ENCODE data around the gene CXCL1. TPM values are rescaled to one million over a fixed set of nuclear protein-coding genes. Genes with fewer than 3 reads are reported as not detected.

Gene CXCL1
- total RNA-seq, 1 experiment from 2014 or later = 0.45 TPM

- Histone ChIP-seq H3K36me3 (ENCODE audit: insufficient read depth, low read length, poor library complexity, severe bottlenecking) (no peaks in the 10 kb centered on the region), H3K4me1 (ENCODE audit: insufficient read depth, low read length, poor library complexity, severe bottlenecking) (no peaks in the 10 kb centered on the region), H3K27me3 (replicated peaks; ENCODE audit: insufficient read depth, low read depth, low read length, poor library complexity) (no peaks in the 10 kb centered on the region), H3K4me3 (ENCODE audit: low read depth, low read length, poor library complexity, severe bottlenecking) (no peak overlapping the region), H3K27ac (ENCODE audit: low read depth, low read length, poor library complexity, severe bottlenecking) (no peak overlapping the region), H3K9me3 (ENCODE audit: low read depth, low read length, poor library complexity, severe bottlenecking) (no peaks in the 10 kb centered on the region)
- intact Hi-C loops (cut with micrococcal nuclease; ENCODE audit: unreplicated experiment) = no loop called here
- CTCF ChIA-PET = no interaction called here
- no peak for TF ChIP-seq EZH2 (IDR thresholded peaks at IDR 0.05; ENCODE audit: borderline replicate concordance, low read depth, low read length, poor library complexity, severe bottlenecking)
- TF ChIP-seq CTCF (conservative IDR thresholded peaks at IDR 0.05; ENCODE audit: low read depth, low read length) = no peak
- BruUV-seq (replicated peaks) = no TSS peak
- POLR2A ChIA-PET (ENCODE audit: low non-redundant PET) = no interaction called here
- no peak for DNase-seq (ENCODE audit: low spot score)
Measured at GRCh38 chr4:73822812-73823504, 46.2 kb upstream of the CXCL1 start.

- no peak overlapping the region for H3K27ac ChIP-seq (ENCODE audit: low read depth, low read length, poor library complexity, severe bottlenecking)
- POLR2A ChIA-PET (ENCODE audit: low non-redundant PET) = no interaction called here
- no peaks in the 10 kb centered on the region for H3K27me3 ChIP-seq (replicated peaks; ENCODE audit: insufficient read depth, low read depth, low read length, poor library complexity)
- CTCF ChIA-PET = no interaction called here
- intact Hi-C loops (cut with micrococcal nuclease; ENCODE audit: unreplicated experiment) = no loop called here
- DNase-seq (ENCODE audit: low spot score) = no peak
- H3K36me3 ChIP-seq (ENCODE audit: insufficient read depth, low read length, poor library complexity, severe bottlenecking) = no peaks in the 10 kb centered on the region
- no peak overlapping the region for H3K4me3 ChIP-seq (ENCODE audit: low read depth, low read length, poor library complexity, severe bottlenecking)
- BruUV-seq (replicated peaks) = no TSS peak
- no peaks in the 10 kb centered on the region for H3K9me3 ChIP-seq (ENCODE audit: low read depth, low read length, poor library complexity, severe bottlenecking)
- TF ChIP-seq CTCF (conservative IDR thresholded peaks at IDR 0.05; ENCODE audit: low read depth, low read length) = no peak
- no peaks in the 10 kb centered on the region for H3K4me1 ChIP-seq (ENCODE audit: insufficient read depth, low read length, poor library complexity, severe bottlenecking)
Measured at GRCh38 chr4:73823760-73824159, 45.4 kb upstream of the CXCL1 start.

- BruUV-seq (replicated peaks) = no TSS peak
- H3K4me1 ChIP-seq (ENCODE audit: insufficient read depth, low read length, poor library complexity, severe bottlenecking) = no peaks in the 10 kb centered on the region
- ChIA-PET POLR2A (ENCODE audit: low non-redundant PET) (no interaction called here), CTCF (no interaction called here)
- H3K9me3 ChIP-seq (ENCODE audit: low read depth, low read length, poor library complexity, severe bottlenecking) = no peaks in the 10 kb centered on the region
- H3K36me3 ChIP-seq (ENCODE audit: insufficient read depth, low read length, poor library complexity, severe bottlenecking) = no peaks in the 10 kb centered on the region
- no peak for TF ChIP-seq EZH2 (IDR thresholded peaks at IDR 0.05; ENCODE audit: borderline replicate concordance, low read depth, low read length, poor library complexity, severe bottlenecking)
- no peak for TF ChIP-seq CTCF (conservative IDR thresholded peaks at IDR 0.05; ENCODE audit: low read depth, low read length)
- H3K27me3 ChIP-seq (replicated peaks; ENCODE audit: insufficient read depth, low read depth, low read length, poor library complexity) = no peaks in the 10 kb centered on the region
- DNase-seq (ENCODE audit: low spot score) = no peak
- H3K27ac ChIP-seq (ENCODE audit: low read depth, low read length, poor library complexity, severe bottlenecking) = no peak overlapping the region
- intact Hi-C loops (cut with micrococcal nuclease; ENCODE audit: unreplicated experiment) = no loop called here
- H3K4me3 ChIP-seq (ENCODE audit: low read depth, low read length, poor library complexity, severe bottlenecking) = no peak overlapping the region
Measured at GRCh38 chr4:73828956-73829355, 40.2 kb upstream of the CXCL1 start.
